Astrocyte of the cerebellum (primary cell): ENCODE measurements around the gene IRX4.

Source experiments
- DNase-seq: peaks from one replicate; pipeline ENCODE4 v3.0.0-alpha.2; 2011; ENCODE audit warnings: low read depth
- H3K4me3 ChIP-seq: 2 replicates; pipeline ENCODE4 v1.5.1; 2011; ENCODE audit warnings: mild to moderate bottlenecking, low read depth, low read length, moderate library complexity
- CTCF ChIP-seq: IDR thresholded peaks from 2 replicates; pipeline ENCODE4 v1.5.1; 2012; ENCODE audit warnings: low read length, low read depth, moderate library complexity, mild to moderate bottlenecking; ENCODE audit errors: missing control alignments
- in situ Hi-C: cut with HindIII; loops from 2 replicates; pipeline ENCODE4 v1.10.0; 2017; ENCODE audit warnings: low sequenced_read_pairs

Gene IRX4

GRCh38 chr5:1899201-1899600, 16.5 kb upstream of the IRX4 start:
- TF ChIP-seq CTCF, result no peak
- no peak for DNase-seq
- in situ Hi-C loops, result no loop called here
- H3K4me3 ChIP-seq, result no peak overlapping the region

GRCh38 chr5:1897816-1898450, 15.2 kb upstream of the IRX4 start:
- no peak for TF ChIP-seq CTCF
- in situ Hi-C loops, result no loop called here
- DNase-seq, result no peak
- no peak overlapping the region for H3K4me3 ChIP-seq

GRCh38 chr5:1897386-1897785, 14.7 kb upstream of the IRX4 start:
- no peak for TF ChIP-seq CTCF
- H3K4me3 ChIP-seq, result no peak overlapping the region
- in situ Hi-C loops, result no loop called here
- DNase-seq, result no peak

GRCh38 chr5:1896602-1897376, 14.1 kb upstream of the IRX4 start:
- DNase-seq, result no peak
- TF ChIP-seq CTCF, result no peak
- in situ Hi-C loops, result no loop called here
- no peak overlapping the region for H3K4me3 ChIP-seq

- in situ Hi-C loops, result no loop called here
- TF ChIP-seq CTCF, result no peak
- no peak for DNase-seq
- H3K4me3 ChIP-seq, result no peak overlapping the region
Observed at GRCh38 chr5:1895739-1896420, 13.2 kb upstream of the IRX4 start.

GRCh38 chr5:1894243-1894642, 11.5 kb upstream of the IRX4 start:
- in situ Hi-C loops, result no loop called here
- H3K4me3 ChIP-seq, result no peak overlapping the region
- no peak for TF ChIP-seq CTCF
- DNase-seq, result no peak
